GM18526 (cell line): ENCODE results near the gene CST9L.

Source experiments
- POLR2A ChIP-seq: IDR thresholded peaks from 3 replicates; pipeline ENCODE4 v1.6.1; 2011; ENCODE audit not compliant: insufficient read length; ENCODE audit errors: extremely low read depth

The CST9L gene, protein sequence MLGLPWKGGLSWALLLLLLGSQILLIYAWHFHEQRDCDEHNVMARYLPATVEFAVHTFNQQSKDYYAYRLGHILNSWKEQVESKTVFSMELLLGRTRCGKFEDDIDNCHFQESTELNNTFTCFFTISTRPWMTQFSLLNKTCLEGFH

DNA sequence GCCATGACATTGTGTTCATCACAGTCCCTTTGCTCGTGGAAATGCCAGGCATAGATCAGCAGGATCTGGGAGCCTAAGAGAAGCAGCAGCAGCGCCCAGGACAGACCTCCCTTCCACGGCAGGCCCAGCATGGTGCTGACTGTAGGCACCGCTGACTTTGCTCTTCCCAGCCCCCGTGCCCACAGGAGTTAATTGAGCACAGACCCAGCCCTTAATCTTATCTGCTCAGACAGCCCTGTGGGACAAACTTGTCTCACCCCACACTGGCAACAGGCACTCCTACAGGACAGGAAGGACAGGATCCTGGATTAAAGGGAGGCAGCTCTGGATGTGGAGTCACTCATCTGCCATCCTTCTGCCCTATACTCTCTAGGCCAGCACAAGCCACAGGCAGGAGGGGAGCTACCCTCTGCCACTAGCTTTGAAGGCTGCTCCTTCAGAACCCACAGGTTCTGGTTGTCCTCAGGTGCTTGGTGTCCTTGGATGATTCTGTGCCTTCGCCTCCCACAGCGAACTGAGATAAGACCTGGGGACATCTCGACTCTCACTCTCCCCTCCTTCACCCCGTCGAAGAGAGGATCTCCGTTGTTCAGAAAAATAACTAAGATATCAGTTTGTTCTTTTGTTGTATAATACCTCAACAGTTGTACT, at the start of gene CST9L:
TSS of gene CST9L (minus strand) at position 165 of the 651 bp plus-strand sequence. CDS start at position 131, 34 bp downstream.
- TF ChIP-seq POLR2A: no peak

DNA sequence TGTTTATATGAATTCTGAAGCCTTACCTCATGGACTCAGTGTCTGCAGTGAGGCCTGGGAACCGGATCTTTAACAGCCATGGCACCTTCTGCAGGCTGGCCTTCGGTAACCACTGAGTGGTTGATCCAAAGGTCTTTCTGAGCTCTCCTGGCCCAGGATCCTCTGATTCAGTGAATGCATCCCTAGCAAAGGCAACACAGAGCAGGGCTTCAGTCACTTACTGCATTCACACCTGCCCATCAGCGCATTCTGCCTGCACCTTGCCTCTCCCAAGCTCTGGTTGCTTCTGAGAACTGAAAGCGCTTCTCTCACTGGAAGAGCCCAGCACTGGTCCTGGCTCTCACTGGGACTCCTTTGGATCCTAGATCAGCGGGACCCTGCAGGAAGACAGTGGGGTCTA, 45.9 kb upstream of the CST9L start:
- no peak for TF ChIP-seq POLR2A

DNA sequence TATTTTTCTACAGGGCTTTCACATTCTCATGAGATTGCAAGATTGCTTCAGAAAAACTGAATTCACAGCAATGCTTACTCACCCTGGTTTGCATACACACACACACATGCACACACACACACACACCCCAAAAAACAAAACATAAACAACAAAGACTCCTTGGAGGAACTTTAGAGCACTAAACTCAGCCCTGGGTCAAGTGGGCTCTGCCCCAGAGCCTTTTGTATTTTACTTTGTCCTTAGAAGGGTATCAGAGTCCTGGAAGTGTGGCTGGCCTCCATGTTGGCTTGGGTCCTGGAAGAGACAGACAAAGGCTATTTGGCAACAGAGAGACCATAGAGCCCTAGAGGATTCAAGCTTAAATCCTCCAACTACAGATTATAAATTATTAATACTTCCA, 45.4 kb upstream of the CST9L start:
- TF ChIP-seq POLR2A: no peak

DNA sequence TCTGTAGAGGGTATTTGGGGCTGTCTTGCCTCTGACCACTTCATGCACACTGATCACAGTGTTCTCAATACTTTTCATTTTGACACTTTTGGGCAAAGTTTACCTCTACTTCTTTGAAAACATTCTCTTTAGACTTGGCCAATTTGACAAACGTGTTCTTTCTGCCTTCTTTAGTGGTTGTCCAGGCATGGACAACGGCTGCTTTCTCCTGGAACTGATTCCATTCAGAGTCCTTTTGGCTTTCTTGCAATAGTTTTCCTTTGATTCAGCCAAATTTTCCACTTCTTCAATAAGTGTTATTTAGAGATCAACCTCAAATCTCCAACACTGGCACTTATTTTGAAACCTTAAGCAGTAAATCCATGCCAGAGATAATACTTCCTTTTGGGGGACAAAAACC, 44.1 kb upstream of the CST9L start:
- no peak for TF ChIP-seq POLR2A

DNA sequence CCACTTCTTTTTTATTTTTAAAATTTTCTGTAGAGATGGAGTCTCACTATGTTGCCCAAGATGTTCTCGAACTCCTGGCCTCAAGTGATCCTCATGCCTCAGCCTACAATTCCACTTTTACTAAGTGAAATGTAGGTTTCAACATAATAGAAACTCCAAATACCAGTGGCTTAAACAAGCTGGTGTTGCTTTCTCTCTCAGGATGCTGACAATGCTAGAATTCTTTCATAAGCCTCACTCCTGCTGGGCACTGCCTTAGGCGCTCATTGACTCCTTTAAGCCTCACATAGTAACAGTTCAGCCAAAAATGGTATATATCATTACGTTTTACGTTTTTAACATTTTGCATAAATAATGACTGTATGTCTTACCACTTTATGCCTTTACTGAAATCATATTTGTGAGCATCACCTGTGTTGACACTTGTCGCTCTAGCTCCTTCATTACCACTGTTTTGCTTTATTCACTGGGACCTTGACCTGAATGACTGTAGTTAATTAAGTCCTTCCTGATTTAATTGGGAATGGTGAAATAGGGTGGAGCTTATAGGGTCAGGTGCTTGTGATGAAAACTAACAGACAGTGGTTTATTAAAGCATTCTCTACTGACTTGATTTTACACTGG, 41.3 kb upstream of the CST9L start:
- no peak for TF ChIP-seq POLR2A

DNA sequence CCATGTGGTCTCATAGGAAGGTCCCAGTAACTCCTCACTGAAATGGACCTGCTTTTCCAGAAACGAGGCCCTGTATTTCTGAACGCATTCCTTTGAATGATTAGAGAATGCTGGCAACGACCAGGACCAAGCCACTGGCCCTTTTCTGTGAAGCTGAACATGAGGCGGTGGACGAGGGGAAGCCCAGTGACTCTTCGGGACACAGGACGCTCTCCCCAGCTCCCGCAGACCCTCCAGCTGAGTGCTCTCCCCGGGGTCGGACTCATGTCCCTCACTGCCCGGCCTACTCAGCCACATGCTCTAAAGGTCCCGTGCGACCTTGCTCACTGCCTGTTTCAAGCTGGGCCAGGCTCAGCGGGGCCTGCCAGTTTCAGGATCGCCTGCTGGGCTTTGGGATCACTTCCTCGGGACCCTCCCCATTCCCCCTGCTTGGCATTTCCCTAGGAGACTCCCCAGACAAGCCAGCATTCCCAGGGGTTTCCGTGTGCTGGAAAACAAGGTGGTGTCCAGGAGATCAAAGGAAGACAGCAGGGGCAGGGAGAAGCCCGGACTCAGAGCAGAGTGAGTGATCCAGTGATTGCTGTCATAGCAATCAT, 40.1 kb upstream of the CST9L start:
- no peak for TF ChIP-seq POLR2A

DNA sequence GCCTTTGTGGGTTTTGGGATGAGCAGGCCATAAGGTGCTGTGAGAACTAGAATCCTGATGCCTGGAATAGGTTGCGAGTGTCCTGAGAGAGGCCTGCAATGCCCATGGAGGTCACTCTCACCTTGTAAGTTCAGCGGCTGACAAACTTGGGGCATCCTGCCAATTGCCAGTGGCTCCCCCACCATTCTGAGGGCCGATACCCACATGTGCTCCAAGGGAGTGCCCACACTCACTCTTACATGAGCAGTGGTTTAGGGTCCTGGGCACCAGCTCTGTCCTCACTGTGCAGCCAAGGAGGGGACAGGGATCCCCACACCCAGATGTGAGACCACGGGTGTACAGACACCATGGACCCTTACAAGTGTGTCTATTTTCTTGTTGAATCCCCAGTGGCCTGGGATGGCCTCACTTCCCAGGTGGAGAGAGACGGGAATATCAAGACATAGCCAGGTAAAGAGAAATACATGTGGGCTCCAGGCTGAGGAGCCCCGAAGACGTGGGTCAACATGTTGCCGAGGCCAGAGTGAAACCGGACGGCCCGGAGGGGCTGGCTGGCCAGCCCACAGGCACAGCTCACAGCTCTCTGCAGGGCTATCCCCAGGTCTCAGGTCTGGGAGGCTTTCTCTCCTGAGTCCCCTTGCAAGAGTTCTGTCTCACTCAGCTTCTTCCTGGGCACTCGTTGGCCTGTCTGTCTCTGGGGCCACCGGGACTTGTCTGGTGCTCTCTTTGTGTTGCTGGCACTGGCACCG, 39.4 kb upstream of the CST9L start:
- no peak for TF ChIP-seq POLR2A

DNA sequence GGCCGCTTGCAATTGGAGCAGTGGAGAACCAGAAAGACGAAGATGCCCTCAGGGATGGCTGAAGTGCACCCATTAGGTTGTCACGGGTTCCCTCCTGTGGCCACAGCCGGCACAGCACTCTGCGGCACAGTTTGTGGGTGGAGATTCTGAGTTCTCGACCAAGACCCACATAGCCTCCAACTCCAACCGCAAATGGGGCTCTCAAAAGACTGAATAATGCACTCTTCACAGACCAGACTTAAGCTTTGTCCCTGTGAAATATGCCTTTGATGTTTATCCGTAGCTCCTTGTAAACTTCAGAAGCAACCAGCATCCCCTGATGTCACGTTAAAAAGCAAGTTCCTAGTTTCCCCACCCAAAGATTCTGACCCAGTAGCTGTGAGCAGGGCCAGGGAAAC, 38.4 kb upstream of the CST9L start:
- no peak for TF ChIP-seq POLR2A

DNA sequence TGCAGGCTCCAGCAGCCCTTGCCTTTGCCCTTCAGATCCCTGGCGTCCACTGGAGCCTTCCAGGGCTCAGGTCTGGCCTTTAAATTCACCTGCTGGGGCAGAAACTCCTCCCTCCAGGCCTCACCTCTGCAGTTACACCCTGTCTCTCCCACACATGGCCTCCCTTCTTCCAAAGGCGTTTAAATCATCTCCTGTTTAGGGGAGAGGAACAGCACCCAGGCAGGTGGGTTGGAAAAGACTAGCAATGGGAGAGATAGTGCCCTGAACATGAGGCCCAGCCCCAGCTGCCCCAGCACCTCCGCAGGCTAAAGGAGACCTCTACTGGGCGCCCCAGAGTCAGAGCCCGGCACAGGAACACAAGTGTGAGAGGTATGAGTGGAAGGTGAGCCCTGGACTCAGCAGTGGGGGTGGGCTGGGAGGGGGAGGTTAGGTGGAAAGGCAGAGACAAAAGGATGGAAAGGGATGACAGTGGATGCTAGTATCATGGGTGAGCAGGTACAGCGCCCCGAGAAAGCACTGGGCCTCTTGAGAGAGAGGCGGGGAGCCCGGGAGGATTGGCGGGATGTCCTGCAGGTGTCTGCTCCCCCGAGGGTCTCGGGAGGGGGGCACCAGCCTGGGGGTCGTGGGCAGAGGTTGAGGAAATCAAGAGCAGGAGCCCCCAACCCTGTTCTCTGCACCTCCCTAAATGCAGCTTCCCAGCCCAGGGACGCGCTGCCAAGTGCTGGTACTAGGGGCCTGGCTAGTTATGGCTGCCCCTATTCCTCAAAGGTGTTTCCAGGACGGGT, 37.8 kb upstream of the CST9L start, which contains the start of gene CST9:
TSS of gene CST9 (minus strand) at position 51 of the 785 bp plus-strand sequence. CDS start 53 bp downstream, outside the sequence.
- TF ChIP-seq POLR2A: no peak

DNA sequence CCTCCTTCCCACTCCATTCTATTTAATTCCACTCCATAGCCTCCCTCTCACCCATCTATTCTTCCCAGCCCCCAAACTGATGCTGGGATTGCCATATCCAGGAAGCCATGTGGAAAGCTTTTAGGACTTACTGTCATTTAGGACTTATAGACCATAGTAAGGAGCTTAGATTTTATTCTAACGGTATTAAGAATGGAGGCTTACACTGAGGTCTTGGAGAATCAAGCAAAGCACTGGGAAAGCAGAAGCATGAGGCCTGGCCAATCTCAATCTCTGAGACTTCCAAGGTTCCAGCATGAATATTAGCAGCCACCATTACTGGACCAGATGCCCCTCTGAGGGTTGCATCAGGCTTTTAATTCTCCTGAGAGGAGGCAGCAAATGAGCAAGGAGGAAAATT, 36.0 kb upstream of the CST9L start:
- no peak for TF ChIP-seq POLR2A

DNA sequence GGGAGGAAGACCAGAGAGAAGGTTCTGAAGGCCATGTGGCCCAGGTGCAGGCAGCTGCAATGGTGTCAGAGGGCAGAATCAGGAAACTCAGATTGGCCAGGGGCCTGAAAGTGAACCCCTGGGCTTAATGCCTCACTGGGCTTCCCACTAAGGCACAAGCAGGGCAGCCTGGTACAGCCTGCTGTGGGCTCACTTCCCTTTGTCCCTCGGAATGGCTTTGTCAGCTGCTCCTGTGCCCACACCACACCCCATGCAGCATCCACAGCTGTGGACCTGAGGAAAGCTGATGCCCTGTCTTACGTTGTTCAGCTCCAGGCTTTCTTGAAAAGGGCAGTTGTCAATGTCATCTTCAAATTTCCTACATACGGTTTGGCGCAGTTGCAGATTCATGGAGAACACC, 35.0 kb upstream of the CST9L start:
- no peak for TF ChIP-seq POLR2A

DNA sequence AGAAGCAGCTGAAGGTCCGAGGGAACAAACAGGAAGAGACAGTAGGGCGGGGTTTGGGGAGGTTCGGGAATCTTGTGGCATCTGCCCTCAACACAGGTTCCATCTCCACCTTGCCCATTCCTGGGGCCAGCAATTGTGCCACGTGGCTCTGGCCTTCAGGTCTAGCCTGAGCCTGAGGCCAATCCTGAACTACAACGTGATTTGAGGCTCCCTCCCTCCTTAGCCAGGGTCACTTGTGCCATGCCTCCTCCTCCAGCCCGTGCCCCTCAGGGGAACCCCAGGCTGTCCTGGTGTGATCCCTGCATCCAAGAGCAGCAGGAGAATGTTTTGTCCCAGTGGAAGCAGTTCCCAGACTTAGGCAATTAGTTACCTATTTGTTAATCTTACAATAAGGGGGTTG, 34.4 kb upstream of the CST9L start:
- no peak for TF ChIP-seq POLR2A

DNA sequence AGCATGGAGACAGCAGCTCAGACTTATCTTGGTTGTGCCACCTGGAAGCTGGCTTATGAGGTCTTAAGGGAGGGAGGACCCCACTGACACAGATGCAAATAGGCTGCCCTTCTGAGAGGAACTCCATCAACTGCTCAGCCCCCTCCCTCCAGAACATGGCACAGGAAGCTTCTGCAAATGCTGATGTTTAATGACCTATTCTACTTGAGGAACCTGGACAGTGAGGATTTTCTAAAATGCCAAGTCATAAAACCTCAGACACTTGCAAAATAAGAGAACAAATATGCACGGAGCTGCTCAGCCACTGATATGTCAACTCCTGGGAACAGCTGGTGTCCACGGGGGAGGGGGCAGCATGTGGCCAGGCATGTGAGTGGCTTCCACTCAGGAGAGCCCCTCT, 34.0 kb upstream of the CST9L start:
- TF ChIP-seq POLR2A: no peak

DNA sequence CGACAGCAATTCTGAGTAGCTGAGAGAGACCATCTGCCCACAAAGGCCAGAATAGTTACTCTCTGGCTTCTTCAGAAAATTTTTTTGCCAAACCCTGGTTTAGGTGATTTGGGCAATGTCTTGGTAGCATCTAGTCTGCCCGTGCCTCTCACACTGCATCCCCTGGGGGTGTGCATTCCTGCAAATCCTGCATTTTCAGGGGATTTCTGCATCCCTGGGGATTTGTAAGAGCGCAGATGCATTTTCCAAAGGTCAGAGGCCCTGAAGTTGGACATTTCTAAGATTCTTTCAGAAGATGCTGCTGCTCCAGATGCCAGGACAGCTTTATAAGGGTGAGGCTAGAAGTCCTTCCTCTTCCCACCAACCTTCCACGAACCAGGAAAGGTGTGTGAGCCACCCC, 33.4 kb upstream of the CST9L start:
- TF ChIP-seq POLR2A: no peak

DNA sequence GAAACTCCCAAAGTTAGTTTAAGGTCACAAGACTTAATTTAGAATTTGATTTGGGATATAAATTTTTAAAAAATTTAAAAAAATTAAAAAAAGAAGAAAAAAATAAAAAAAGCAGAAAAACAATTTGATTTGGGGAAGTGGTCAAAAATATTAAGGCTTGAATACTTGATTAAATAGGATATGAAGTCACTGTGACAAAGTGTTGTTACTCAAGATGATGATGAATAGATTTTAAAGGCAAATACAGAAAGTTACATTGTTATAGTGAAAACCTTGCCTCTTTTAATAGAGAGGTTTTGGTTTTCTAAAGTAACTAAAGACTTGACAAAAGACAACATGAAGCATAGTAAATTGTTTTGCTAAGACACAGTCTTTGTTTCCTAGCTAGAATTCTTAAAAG, 30.2 kb upstream of the CST9L start:
- TF ChIP-seq POLR2A: no peak

DNA sequence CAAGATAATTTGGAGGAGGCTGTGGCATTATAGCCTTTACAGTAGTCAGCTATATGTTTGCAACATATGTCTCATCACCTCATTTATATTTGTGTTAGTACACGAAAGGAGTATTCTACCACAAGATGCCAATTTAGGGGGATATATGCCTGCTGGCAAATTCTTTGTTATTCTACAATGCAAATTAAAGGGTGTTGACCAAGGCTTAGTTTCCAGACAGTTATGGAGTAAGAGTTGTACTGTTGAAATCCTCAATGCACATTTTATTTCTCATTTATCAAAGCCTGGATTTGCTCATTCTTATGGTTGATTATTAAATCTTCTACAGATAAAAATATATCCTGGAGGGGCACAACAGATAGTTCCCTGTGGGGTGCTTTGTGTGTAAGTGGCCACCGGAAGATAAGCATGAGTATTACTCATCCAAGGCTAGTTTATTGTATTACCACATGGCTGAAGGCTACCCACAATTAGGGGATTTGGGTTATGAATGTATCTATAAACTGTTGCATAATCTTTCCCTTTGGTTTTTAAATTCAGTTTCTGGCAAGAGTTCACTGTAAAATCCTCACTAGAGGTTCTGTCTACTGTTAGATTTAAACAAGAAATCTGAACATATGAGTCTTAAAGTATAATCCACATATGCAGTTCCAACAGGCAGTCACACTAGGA, 28.4 kb upstream of the CST9L start:
- no peak for TF ChIP-seq POLR2A
